CD14-positive monocyte (primary cell): Measurements from ENCODE around the gene ACAP3. TPM values are rescaled to one million over a fixed set of nuclear protein-coding genes. Genes with fewer than 3 reads are reported as not detected.

Experiments
- DNase-seq, 3 donors: peaks; one replicate each; pipeline ENCODE4 v3.0.0-alpha.2; 2011 to 2022
- H2AFZ ChIP-seq: 2 replicates; pipeline ENCODE4 v1.6.0; 2012; ENCODE audit warnings: mild to moderate bottlenecking, low read depth, low read length, inconsistent platforms; ENCODE audit not compliant: insufficient read depth, poor library complexity, severe bottlenecking
- H3K27ac ChIP-seq, 2 donors: 1 replicate in 1 of 2; 2 replicates in 1 of 2; pipeline ENCODE4 v1.5.1; 2012 to 2013; ENCODE audit warnings: low read length in 2 of 2, control low read depth in 1 of 2, inconsistent platforms in 1 of 2, low read depth in 1 of 2, mild to moderate bottlenecking in 1 of 2
- H3K27me3 ChIP-seq, 2 donors: one replicate each; pipeline versions ENCODE4 v1.6.0 to v1.6.1; 2011 to 2013; ENCODE audit warnings: low read length in 2 of 2; ENCODE audit not compliant: control insufficient read depth in 2 of 2, insufficient read depth in 2 of 2
- H3K36me3 ChIP-seq, 2 donors: replicated peaks in 1 of 2; 1 replicate in 1 of 2; 2 replicates in 1 of 2; pipeline versions ENCODE4 v1.5.1 to v1.6.1; 2012 to 2013; ENCODE audit warnings: low read length in 2 of 2, control low read depth in 1 of 2, inconsistent platforms in 1 of 2, mild to moderate bottlenecking in 1 of 2; ENCODE audit not compliant: insufficient read depth in 2 of 2, control insufficient read depth in 1 of 2
- H3K4me1 ChIP-seq, 2 donors: 1 replicate in 1 of 2; 2 replicates in 1 of 2; pipeline versions ENCODE4 v1.5.1 to v1.6.1; 2012 to 2013; ENCODE audit warnings: low read length in 2 of 2, control low read depth in 1 of 2, inconsistent platforms in 1 of 2, mild to moderate bottlenecking in 1 of 2, moderate library complexity in 1 of 2; ENCODE audit not compliant: insufficient read depth in 2 of 2, control insufficient read depth in 1 of 2
- H3K4me2 ChIP-seq: replicated peaks from 2 replicates; pipeline ENCODE3; 2012; ENCODE audit warnings: low read length, moderate library complexity, mild to moderate bottlenecking; ENCODE audit not compliant: poor library complexity, severe bottlenecking; ENCODE audit errors: extremely low read depth
- H3K4me3 ChIP-seq, 3 experiments: fragments of 200-600 bp in 1 of 3; sonication (generic) in 1 of 3; replicated peaks in 1 of 3; 1 replicate in 2 of 3; 2 replicates in 1 of 3; pipeline ENCODE4 v1.5.1; 2011 to 2013; ENCODE audit warnings: low read length in 3 of 3, mild to moderate bottlenecking in 3 of 3, control low read depth in 2 of 3, low read depth in 2 of 3, inconsistent platforms in 1 of 3, moderate library complexity in 1 of 3
- H3K79me2 ChIP-seq: 2 replicates; pipeline ENCODE4 v1.6.0; 2012; ENCODE audit warnings: mild to moderate bottlenecking, control low read depth, inconsistent platforms, low read length, moderate library complexity; ENCODE audit not compliant: insufficient read depth
- H3K9ac ChIP-seq: 2 replicates; pipeline ENCODE4 v1.6.0; 2017; ENCODE audit warnings: low read length, mild to moderate bottlenecking; ENCODE audit not compliant: insufficient read depth, poor library complexity, severe bottlenecking
- H3K9me3 ChIP-seq, 2 donors: replicated peaks in 1 of 2; 1 replicate in 1 of 2; 2 replicates in 1 of 2; pipeline versions ENCODE4 v1.5.1 to v1.6.1; 2012 to 2013; ENCODE audit warnings: low read length in 2 of 2, control low read depth in 1 of 2; ENCODE audit not compliant: control insufficient read depth in 1 of 2, insufficient read depth in 1 of 2
- H4K20me1 ChIP-seq: 2 replicates; pipeline ENCODE4 v1.6.0; 2012; ENCODE audit warnings: mild to moderate bottlenecking, low read length, control low read depth, moderate library complexity; ENCODE audit not compliant: insufficient read depth
- H3K27ac Mint-ChIP-seq, 7 donors: one replicate each; pipeline ENCODE4 v1.8.0; 2020; ENCODE audit warnings: mild to moderate bottlenecking in 7 of 7, mixed read lengths in 7 of 7, moderate library complexity in 6 of 7, inconsistent platforms in 2 of 7
- H3K27me3 Mint-ChIP-seq, 3 donors: one replicate each; pipeline ENCODE4 v1.8.0; 2021 to 2022; ENCODE audit warnings: low read depth in 3 of 3, mild to moderate bottlenecking in 3 of 3, mixed read lengths in 3 of 3, moderate library complexity in 3 of 3, inconsistent platforms in 1 of 3
- H3K36me3 Mint-ChIP-seq, 2 donors: one replicate each; pipeline ENCODE4 v1.8.0; 2020; ENCODE audit warnings: mixed read lengths in 2 of 2, inconsistent platforms in 1 of 2, mild to moderate bottlenecking in 1 of 2
- H3K4me1 Mint-ChIP-seq: one replicate; pipeline ENCODE4 v1.8.0; 2020; ENCODE audit warnings: mild to moderate bottlenecking, mixed read lengths
- H3K4me3 Mint-ChIP-seq, 2 donors: one replicate each; pipeline ENCODE4 v1.8.0; 2020; ENCODE audit warnings: mild to moderate bottlenecking in 2 of 2, mixed read lengths in 2 of 2, moderate library complexity in 1 of 2
- H3K9me3 Mint-ChIP-seq, 7 donors: one replicate each; pipeline ENCODE4 v1.8.0; 2020 to 2022; ENCODE audit warnings: mixed read lengths in 7 of 7, mild to moderate bottlenecking in 6 of 7, moderate library complexity in 6 of 7, inconsistent platforms in 2 of 7
- WGBS: methylation state at CpG from one replicate; pipeline ENCODE4 v1.1.5; 2013; ENCODE audit warnings: missing lambda C conversion rate; ENCODE audit not compliant: insufficient coverage; 5-methylcytosine and 5-hydroxymethylcytosine counted together
- intact Hi-C, 2 donors: fragments of 100-400 bp; cut with micrococcal nuclease; formaldehyde crosslinking; loops; one replicate each; pipeline versions ENCODE4 v1.15.0 to v1.15.1; 2023
- polyA plus RNA-seq, 3 donors: library from polyadenylated mRNA; depleted of rRNA in 1 of 3; unstranded in 2 of 3; stranded (reverse) in 1 of 3; fragments of 300-500 nt in 2 of 3; fragments of >200 nt in 1 of 3; fragmentation: Illumina TruSeq in 2 of 3; gene quantifications; 1 replicate in 2 of 3; 2 replicates in 1 of 3; pipeline ENCODE4 v1.2.3, GENCODE V29; 2012 to 2021
- TF ChIP-seq, protein P1 (sequence below): fragments of 200-600 bp; IDR thresholded peaks from one replicate; pipeline ENCODE4 v1.8.0; 2022; ENCODE audit warnings: antibody characterized with exemption, mild to moderate bottlenecking

The ACAP3 gene
- polyA plus RNA-seq, 3 donors = 3.5 to 132 (median 4.0) TPM

GRCh38 chr1:1292851-1293250, 14.9 kb downstream of the ACAP3 start:
- no peaks in the 10 kb centered on the region for H3K79me2 ChIP-seq
- no peaks in the 10 kb centered on the region for H3K4me1 ChIP-seq
- H3K27ac ChIP-seq = no peak overlapping the region
- no peaks in the 10 kb centered on the region for H3K27me3 ChIP-seq
- H3K9me3 Mint-ChIP-seq = peaks cover 0 to 10% (median 0%) of the 10 kb centered on the region in 7 donors
- no peaks in the 10 kb centered on the region for H4K20me1 ChIP-seq
- intact Hi-C loops = loop anchor here in 1 of 2 donors (5.0 kb wide), 1 partner anchor 171 kb away; no protein-coding TSS in a partner anchor
- no peak overlapping the region for H3K4me3 Mint-ChIP-seq
- H3K36me3 ChIP-seq = peaks cover 19 to 37% of the 10 kb centered on the region in 2 donors
- H3K4me3 ChIP-seq = no peak overlapping the region
- no peak overlapping the region for H3K4me2 ChIP-seq
- peaks cover 0 to 1% (median 0%) of the 10 kb centered on the region in 3 donors for H3K27me3 Mint-ChIP-seq
- H2AFZ ChIP-seq = no peak overlapping the region
- no peaks in the 10 kb centered on the region for H3K9me3 ChIP-seq
- TF ChIP-seq, protein P1, sequence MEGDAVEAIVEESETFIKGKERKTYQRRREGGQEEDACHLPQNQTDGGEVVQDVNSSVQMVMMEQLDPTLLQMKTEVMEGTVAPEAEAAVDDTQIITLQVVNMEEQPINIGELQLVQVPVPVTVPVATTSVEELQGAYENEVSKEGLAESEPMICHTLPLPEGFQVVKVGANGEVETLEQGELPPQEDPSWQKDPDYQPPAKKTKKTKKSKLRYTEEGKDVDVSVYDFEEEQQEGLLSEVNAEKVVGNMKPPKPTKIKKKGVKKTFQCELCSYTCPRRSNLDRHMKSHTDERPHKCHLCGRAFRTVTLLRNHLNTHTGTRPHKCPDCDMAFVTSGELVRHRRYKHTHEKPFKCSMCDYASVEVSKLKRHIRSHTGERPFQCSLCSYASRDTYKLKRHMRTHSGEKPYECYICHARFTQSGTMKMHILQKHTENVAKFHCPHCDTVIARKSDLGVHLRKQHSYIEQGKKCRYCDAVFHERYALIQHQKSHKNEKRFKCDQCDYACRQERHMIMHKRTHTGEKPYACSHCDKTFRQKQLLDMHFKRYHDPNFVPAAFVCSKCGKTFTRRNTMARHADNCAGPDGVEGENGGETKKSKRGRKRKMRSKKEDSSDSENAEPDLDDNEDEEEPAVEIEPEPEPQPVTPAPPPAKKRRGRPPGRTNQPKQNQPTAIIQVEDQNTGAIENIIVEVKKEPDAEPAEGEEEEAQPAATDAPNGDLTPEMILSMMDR = no peak
- no peak overlapping the region for H3K27ac Mint-ChIP-seq
- H3K36me3 Mint-ChIP-seq = peaks cover 2 to 14% of the 10 kb centered on the region in 2 donors
- DNase-seq = no peak
- H3K4me1 Mint-ChIP-seq = no peaks in the 10 kb centered on the region
- 99% methylated on average over 18 of the region's 18 CpGs for WGBS
- H3K9ac ChIP-seq = no peak overlapping the region

GRCh38 chr1:1292442-1292779, 15.3 kb downstream of the ACAP3 start:
- Mint-ChIP-seq H3K9me3 (peaks cover 0 to 10% (median 0%) of the 10 kb centered on the region in 7 donors), H3K4me1 (no peaks in the 10 kb centered on the region), H3K4me3 (no peak overlapping the region), H3K36me3 (peaks cover 2 to 14% of the 10 kb centered on the region in 2 donors), H3K27ac (no peak overlapping the region), H3K27me3 (peaks cover 0 to 1% (median 0%) of the 10 kb centered on the region in 3 donors)
- no peak overlapping the region for H2AFZ ChIP-seq
- WGBS = 94% methylated on average over 9 of the region's 9 CpGs
- peaks cover 17 to 33% of the 10 kb centered on the region in 2 donors for H3K36me3 ChIP-seq
- TF ChIP-seq, protein P1 = no peak
- H4K20me1 ChIP-seq = no peaks in the 10 kb centered on the region
- no peak for DNase-seq
- intact Hi-C loops = loop anchor here in 1 of 2 donors (5.0 kb wide), 1 partner anchor 170 kb away; no protein-coding TSS in a partner anchor
- H3K4me3 ChIP-seq = no peak overlapping the region
- H3K27ac ChIP-seq = no peak overlapping the region
- no peaks in the 10 kb centered on the region for H3K79me2 ChIP-seq
- H3K9me3 ChIP-seq = no peaks in the 10 kb centered on the region
- no peaks in the 10 kb centered on the region for H3K27me3 ChIP-seq
- H3K9ac ChIP-seq = no peak overlapping the region
- H3K4me1 ChIP-seq = no peaks in the 10 kb centered on the region
- no peak overlapping the region for H3K4me2 ChIP-seq
